Suppressor macrophage treated with lipopolysaccharide for 1 hour (primary cell): Measurements from ENCODE around the gene MED13L.

Source experiments
- DNase-seq, 3 donors: peaks; one replicate each; pipeline ENCODE4 v3.0.0-alpha.2; 2020 to 2022

The MED13L gene

DNA sequence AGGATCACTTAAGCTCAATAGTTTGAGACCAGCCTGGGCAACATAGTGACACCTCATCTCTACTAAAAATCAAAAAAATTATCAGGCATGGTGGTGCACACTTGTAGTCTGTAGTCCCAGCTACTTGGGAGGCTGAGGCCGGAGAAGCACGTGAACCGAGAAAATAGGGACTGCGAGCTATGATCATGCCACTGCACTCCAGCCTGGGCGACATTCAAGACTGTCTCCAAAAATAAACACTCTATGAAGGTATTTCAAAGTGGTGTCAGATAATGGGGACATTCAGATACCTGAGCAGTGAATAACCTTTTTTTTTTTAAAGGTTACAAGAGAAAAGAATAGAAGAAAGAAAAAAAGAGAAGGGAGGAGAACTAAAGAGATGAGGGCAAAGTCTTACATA is 98.1 kb downstream of the MED13L start:
- DNase-seq: no peak

DNA sequence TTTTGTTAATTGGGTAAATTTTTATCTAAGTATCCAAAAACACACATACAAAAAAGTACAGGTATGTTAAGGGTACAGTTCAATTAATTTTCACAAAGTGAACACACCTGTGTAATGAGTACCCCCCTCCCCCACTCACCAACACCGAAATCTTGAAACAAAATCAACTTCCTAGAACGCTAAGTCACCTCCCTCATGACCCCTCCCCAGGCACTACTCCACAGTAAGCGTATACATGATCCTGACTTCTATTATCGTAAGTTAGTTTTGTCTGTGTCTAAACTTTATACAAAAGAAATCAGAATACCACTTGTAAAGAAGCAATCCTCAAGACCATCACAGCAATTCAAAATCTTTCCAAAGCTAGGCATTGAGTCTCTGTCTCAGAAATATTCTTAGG is 100.5 kb downstream of the MED13L start:
- no peak for DNase-seq

DNA sequence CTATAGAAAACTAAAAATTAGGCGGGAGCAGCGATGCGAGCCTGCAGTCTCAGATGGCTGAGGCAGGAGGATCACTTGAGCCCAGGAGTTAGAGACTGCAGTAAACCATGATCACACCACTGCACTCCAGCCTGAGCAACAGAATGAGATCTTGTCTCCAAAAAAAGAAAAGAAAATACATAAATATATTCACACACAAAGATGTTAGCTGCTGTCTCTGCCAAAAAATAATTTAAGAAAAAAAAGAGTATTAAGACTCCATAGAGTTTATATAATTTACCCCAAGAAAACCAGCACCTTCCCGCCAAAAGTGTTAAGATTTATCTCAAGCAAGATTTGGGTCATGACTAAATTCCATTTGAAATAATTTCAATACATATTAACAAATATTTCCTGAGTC is 102.6 kb downstream of the MED13L start:
- no peak for DNase-seq

DNA sequence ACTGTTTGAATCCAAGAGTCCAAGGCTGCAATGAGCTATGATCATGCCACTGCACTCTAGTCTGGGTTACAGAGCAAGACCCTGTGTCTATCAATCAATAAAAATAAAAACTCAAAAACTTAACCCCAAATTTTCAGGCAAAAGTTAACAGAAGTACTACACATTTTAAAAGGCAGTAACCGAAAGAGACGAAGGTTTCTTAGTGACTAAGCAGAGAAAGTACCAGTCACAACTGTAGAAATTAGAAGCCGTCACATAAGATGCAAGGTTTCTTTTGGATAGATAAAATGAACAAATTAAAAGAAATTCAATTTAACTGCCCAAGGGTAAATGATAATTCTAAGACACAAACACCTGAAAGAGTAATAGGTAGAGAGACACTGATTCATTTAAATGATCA is 103.5 kb downstream of the MED13L start:
- DNase-seq: no peak

DNA sequence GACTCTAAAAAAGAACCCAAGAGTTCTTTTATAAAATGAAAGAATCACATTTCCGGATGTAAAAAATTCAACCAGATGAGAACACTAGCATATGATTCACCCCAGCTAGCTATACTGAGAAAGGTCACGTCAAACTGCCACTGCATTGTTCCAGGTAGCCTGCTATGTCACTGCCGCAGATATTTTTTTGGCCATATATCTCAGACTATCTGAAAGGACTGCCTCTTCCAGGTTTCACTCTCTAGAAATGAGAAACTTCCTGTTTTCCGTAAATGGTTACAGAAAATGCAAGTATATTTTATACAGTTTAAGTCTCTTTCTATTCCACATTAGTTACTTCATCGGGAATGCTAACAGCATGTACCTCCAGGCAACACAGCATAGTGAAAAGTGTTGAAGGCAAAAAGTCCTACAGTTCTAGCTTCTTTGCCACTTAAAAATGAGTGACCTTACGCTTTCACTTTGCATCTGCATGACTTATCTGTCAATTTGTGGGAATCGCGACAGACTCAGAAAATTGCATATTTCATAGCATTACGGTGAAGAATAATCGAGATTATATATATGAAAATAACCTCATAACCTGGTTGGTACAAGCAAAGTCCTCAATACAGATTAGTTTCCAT is 105.2 kb downstream of the MED13L start:
- peak; percentile 23 to 57 (median 41) for DNase-seq

DNA sequence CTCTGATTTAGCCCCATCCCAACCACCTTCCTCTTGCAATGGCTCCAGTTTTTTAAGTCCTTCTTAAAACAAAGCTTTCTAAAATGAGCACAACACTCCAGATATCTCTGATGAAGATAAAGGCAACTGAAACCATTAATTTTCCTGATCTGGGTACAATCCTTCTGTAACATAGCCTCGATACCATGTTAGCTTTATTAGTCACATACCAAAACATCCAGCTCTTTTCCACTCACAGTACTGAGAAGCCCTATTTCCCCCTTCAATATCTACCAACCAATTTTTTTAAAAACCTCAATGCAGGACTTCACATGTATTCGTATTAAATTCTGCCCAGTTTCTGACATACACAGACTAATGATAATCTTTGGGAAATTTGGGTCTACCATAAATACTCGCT is 105.9 kb downstream of the MED13L start:
- no peak for DNase-seq

DNA sequence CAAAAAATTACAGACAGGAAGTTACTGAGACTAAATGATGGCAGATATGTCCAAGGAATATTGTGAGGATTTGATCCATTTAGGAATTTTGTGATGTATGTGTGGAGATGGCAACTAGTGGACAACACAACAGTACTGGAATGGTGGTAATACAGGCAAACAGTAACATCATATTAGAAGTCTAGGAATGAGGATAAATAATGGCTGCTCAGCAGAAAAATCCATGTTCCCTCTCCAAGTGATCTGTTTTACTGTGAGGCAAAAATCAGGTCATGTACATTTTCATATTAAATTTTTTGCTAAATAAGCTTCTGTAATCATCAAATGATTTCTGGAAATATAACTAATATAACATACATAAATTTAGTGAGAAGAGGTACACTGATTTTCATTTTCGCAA is 108.4 kb downstream of the MED13L start:
- DNase-seq: no peak

DNA sequence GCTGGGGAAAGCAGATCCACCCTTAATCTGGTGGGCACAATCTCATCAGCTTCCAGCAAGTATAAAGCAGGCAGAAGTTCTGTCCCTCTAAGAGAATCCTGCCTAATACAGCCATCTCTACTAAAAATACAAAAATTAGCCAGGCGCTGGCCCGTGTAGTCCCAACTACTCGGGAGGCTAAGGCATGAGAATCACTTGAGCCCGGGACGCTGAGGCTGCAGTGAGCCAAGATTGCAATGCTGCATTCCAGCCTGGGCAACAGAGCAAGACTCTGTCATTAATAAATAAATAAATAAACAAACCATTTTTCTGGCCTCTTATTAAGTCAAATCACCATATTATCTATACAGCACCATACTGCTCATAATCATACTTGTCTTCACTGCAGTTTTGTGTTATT is 111.2 kb downstream of the MED13L start:
- no peak for DNase-seq

DNA sequence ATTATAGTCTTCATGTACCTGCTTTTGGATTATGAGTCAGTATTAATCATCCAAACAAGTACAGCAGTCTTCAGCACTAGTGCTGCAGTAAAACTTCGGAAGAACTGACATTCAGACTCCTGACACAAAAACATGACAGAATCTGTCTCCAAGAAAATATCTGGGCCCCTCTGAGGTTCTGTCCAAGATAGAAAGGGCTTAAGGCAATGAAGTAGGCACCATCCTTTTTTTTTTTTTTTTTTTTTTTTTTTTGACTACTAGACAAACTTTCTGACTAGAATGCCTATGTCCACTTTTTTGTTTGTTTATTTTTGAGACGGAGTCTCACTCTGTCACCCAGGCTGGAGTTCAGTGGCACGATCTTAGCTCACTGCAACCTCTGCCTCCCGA is 112.5 kb downstream of the MED13L start:
- DNase-seq: peak in 2 of 3 donors; percentile 27 to 32

DNA sequence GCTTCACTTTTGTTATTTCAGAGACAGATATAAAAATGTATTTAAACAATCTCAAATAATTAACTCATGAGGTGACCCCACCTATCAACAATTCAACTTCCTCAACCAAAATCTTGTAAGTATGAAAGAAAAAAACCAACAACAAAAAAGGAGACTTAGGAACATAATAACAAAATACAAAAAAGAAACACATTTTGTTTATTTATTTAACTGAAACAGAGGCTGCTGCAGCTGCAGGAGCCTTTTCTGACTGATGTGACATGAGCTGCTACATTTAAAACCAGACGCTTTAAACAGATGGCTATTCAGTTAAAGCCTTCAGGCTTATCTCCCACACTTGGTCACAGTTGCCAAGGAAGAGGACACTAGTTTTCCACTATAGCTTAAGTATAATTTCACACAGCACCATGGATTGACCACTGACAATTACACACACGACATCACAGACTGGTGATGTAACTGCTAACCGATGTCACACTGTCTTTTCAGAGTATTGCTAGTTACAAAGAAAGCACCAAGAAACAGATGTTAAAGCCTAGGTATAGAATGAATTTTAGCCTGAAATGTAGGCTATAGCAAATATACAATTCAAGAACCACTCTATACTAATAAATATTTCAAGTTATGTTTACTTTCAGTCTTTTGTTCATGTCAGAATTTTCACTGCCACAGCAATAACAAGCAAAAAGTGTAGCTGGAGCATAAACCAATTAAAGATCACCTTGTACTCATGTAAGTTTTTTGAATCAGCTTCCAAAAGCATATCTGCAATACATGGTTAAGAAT is 113.0 kb downstream of the MED13L start:
- peak; percentile 17 to 54 (median 43) for DNase-seq

DNA sequence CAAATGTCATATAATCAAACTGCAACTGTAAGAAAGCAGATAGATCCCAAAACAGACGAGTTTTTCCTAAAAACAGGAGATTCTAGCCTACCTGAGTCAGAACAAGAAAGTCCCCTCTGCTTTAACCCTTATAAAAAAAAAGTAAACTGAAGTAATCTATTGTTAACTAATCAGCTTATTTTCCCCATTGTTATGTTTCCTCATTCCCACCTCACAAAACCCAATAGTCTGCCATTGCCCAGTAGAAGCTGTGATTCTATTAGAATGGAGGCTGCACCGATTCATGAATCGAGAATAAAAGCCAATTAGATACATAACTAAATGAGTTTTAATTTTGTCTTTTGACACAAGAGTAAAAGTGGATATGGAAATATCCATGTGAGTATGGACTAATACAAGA is 115.4 kb downstream of the MED13L start:
- DNase-seq: no peak

DNA sequence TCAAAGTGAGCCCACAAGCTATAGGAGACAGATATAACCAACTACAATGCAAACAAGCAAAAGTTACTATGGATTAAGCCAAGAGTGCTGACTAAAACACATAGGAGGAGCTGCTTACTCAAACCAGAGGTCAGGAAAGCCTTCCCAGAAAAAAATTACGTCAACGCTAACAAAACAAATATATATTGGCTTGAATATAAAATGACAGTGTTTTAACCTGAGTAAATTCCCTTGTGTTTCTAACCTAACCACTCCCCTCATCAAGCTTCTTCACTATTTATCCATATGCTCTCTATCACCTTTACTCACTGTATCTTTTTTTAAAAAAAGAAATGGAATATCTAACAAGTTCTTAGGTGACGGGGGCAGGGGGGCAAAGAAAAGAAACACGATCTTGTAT is 115.9 kb downstream of the MED13L start:
- DNase-seq: no peak

DNA sequence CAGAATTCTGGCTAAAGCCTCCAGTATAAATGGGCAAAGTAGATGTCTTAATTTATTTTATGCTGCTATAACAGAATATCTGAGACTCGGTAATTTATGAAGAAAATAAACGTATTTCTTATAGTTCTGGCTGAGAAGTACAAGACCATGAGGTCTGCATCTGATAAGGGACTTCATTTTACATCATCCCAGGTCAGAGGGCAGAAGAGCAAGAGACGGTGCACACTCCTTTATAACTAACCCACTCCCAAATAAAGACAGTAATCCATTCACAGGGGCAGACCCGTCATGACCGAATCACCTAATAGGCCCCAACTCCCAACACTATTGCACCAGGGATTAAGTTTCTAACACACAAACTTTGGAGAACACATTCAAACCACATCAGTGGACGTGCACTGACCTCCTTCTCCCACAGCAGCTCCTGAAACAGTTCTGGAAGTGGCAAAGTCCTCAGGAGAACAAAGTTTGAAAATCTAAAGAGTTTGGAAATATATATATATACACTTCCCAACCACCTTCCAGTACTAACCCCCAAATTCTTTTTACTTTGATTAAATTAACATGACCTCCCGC is 116.5 kb downstream of the MED13L start:
- DNase-seq: no peak

DNA sequence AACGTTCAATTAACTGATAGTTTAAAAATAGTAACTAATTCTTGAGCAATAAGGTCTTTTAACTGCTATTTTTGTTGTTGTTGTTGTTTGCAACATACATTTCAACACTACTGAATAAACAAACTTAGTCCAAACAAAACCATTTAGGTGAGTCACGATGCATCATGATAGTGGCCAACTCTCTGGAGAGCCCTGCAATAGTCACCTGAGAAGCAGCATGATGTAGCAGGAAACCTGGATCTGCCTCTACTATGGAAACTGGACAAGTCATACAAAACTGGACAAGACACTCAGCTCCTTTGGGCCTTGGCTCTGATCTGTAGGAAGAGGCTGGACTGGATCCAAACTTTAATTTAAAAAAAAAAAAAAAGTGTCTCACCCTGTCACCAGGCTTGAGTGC is 117.3 kb downstream of the MED13L start:
- peak; percentile 15 to 43 (median 36) for DNase-seq

DNA sequence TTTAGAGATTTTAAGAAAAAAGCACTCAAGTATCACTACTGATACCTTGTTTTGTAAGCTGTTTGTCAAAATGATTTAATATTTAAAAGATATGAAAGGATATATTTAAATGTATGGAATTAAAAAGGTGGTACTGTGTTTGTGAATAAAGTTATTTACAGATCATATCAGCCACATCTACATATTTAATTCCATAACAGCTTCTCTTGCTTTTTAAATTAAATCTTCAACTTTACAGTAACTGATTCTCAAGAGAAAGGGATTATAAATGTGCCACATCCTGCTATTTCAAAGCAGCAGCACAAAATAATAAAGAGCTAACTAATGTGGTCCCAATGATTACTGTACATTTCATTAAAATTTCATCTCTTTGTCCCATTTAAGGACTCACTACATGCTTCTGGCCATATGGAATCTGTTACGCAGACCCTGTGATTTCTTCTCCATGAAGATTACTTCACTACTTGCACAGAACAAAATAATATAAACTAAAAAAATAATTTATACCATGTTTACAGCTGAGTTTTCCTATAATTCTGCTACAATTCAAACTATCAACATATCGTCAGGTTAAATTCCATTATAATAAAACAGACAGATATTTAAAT is 117.8 kb downstream of the MED13L start:
- DNase-seq: no peak

DNA sequence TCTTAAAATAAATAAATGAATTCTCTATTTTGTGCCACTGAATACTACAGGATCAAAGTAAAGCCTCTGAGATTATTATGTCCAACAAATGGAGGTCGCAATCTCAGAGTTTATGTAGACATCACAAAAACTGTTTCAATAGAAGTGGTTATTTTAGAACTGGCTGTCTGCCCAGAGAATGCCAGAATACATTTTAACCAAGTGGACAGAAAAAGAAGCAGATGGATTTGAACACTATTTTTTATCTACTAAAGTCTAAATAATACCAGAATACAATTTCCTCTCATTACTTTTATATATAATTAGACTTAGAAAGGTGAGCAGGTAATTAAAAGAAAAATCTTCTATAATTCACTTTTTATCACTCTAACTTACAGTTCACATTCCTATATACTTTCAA is 118.3 kb downstream of the MED13L start:
- no peak for DNase-seq

DNA sequence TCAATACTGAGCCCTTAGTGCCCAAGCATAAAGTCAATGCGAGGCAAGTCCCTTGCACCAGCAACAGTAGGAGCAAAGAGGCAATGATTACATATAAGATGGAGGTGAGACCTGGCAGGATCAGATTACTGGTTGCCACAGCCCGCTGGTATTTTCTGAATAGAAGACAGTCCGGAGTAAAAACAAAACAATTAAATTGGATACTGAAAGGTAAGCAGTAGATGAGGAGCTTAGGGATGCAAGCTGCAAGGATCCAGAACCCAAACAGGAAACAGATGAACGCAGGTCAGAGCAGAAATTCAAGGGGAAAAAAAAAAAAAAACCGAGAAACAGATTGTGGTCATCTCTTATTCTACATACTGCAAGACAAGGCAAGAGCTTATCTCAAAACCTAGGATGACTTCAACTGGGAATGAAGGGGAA is 119.6 kb downstream of the MED13L start:
- no peak for DNase-seq

DNA sequence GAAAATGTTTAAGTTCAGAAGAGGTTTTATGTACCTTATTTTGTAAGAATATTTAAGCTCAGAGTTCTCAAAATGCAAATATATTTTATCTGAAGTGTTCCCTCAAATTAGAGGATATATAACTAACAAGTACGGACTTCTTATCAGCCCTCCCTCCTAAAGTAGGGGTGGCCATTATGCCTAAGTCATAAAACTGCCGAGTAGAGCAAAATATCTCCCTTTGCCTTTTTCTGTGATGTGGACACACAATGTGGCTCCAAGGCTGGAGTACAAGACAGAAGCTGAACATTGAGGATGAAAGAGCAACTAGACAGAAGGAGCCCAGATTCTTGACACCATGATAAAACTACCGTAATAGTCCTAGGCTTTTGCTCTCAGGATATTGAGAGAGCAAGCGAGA is 120.9 kb downstream of the MED13L start:
- no peak for DNase-seq

DNA sequence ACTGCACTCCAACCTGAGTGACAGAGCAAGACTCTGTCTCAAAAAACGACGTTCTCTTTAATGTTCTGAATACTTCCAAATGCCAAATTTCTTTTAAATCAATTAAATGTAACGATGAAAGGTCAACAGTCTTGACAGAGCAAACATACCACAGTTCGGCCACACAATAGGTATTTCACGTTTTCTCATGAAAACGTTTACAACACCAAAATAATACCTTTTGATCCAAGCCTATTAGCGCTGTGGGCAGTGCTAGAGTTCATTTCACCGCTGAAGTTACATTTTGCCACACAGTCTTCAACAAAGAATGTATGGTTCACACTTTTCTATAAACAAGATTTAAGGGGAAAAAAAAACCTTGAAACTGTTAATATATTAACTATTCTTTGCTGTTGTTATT is 122.1 kb downstream of the MED13L start:
- DNase-seq: no peak

DNA sequence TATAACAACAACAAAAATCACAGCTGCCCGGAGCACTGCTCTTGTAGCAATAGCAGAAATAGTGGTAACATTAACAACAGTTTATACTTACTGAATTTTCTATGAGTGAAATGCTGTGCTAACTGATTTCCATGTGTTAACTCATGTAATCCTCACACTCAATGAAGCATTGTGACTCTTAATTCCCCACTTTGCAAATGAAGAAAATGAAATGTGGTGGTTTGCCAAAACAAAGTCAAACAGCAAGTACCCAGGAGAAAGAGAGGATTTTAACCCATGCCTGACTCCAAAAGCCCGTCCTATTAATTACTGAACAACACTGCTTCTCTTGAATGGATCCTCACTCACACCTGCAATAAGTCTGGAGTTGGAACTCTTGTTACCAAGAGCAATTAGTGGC is 123.5 kb downstream of the MED13L start:
- DNase-seq: no peak

DNA sequence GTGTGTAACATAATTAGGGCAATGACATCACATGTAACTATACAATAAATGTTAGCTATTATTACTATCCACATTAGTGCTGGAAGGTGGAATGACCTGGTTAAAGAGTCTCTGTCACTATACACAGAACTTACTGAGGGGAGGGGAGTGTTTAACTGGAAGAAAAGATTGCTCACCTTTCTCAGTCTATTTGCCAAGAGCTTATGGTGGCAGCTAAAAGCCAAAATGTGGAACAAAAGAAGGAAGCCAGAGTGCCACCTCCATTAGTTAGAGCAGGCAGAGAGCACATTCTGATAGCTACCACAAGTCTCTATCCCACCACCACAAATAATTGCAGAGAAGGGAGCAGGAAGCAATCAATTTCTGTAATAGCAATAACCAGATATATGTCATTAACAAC is 124.4 kb downstream of the MED13L start:
- no peak for DNase-seq

DNA sequence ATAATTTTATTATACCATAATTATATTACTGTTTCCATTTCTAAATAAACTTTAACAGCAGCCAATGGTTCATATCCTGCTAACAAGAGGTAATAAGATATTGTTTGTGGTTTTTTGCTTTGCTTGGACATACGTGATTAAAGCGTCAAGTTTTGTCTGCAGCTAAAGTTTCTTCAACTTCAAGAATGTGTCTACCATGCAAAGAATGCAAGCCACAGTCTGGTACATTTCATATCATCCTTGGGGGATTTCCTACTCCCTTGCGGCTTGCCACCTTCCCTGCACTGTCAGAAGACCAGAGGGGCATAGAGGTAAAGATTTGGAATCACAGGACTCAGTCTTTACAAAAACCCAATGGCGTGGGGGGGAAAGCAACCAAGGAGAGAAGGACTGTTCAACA is 125.2 kb downstream of the MED13L start:
- no peak for DNase-seq

DNA sequence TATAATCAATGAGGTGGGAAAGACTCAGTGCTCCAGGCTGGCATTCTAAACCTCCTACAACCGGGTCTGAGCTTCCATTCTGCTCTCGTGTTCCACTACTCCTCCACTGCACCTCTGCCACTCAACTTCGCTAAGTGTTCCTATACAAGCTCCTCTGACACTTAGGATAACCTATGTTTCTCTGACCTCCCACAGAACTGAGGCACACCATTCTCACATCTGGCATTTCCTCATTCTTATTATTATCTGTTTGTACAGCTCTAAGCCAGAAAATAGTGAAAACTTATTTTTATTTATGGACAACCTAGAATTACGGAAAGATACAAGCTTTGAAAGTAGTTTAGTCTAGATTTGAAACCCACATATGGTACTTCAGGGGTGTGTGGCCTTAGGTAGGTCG is 127.0 kb downstream of the MED13L start:
- no peak for DNase-seq

DNA sequence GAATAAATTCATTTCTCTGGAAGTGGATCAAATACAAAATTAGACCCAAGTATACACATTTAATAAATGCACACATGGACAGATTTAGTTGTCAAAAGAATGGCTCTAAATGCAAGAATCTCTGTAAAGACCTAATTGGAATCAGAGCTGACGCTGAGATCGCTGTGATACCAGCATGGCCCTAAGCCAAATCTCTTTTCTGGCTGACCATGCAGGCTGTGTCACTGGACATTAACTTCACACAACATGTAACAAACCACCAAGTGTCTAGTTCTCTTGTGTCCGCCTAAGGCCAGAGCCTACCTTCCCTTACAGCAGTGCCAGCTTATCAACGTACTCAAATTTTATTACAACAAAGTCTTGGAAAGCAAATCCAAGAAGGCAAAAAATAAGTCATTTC is 127.5 kb downstream of the MED13L start:
- DNase-seq: no peak
